Prostate gland (tissue), 2 donors: ENCODE data around the gene WARS2.

Experiments
- CTCF ChIP-seq, 4 experiments: fragments of 200-600 bp in 2 of 4; fragments of 450-650 bp in 2 of 4; sonication (generic) in 2 of 4; IDR thresholded peaks; 1 replicate in 3 of 4; 2 replicates in 1 of 4; pipeline ENCODE4 v1.5.1; 2016 to 2019; ENCODE audit warnings: antibody characterized with exemption in 4 of 4, mild to moderate bottlenecking in 2 of 4, moderate library complexity in 2 of 4
- POLR2A ChIP-seq: fragments of 450-650 bp; IDR thresholded peaks from one replicate; pipeline ENCODE4 v1.6.1; 2016; ENCODE audit warnings: antibody characterized with exemption, mild to moderate bottlenecking
- POLR2AphosphoS5 ChIP-seq: sonication (generic); formaldehyde crosslinking; IDR thresholded peaks from one replicate; pipeline ENCODE4 v1.6.1; 2017; ENCODE audit warnings: antibody characterized with exemption

DNA sequence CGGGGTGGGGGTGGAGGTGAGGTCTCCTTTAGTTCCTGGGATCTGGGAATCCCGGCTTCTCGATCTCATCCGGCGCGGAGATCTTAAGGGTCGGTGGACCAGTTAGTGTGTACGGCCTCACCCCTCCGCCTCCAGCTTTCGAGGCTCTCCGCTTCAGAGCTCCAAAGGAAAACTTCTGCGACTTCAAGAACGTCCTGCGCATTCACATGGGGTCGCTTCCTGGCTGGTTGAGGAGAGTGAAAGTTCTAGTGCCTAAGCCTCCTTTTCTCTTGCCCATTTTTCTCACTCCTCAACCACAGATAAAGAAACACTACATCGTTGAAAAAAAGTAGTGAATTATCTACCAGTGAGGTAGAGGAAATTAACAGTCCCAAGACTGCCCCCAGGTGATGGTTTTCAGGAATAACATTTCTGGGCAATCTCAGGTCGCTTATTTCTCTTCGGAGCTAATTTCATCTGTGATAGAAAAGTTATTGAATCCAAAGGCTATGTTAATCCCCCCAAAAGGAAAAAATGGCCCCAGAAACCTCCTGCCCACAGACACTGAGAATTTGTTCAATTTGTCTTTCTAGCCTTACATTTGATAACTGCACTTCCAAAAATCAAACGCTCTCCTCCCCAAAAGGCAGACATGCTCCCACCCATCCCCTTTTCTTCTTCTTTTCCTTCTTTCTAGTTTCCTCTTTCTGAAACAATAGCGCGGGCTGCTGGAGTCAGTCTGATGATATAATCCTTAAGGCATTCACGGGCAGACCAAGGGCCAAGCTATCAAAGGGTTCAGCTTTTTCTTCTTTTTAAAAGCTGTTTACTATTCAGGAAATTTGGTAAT, 131.8 kb downstream of the WARS2 start:
- peak in 3 of 4 experiments; percentile 37 to 54 (median 46) for TF ChIP-seq CTCF (IDR thresholded peaks at IDR 0.05)
- no peak for TF ChIP-seq POLR2AphosphoS5
- no peak for TF ChIP-seq POLR2A
